GM12892 (cell line): Measurements from ENCODE around the gene UBXN6.

Source experiments
- DNase-seq: peaks from one replicate; pipeline ENCODE4 v3.0.0; 2011; ENCODE audit not compliant: insufficient read length
- FAIRE-seq: peaks from 2 replicates; lab custom pipeline; 2011; peaks lifted over from hg19 to GRCh38; lab: Jason Lieb, UNC
- POLR2A ChIP-seq: IDR thresholded peaks from 2 replicates; pipeline ENCODE4 v1.6.1; 2011; ENCODE audit warnings: low read depth, low read length, control low read depth
- POLR2AphosphoS5 ChIP-seq: IDR thresholded peaks from 2 replicates; pipeline ENCODE4 v1.6.1; 2011; ENCODE audit warnings: low read depth, low read length, control low read depth
- TAF1 ChIP-seq: IDR thresholded peaks from 2 replicates; pipeline ENCODE4 v1.6.1; 2011; ENCODE audit warnings: low read depth, mild to moderate bottlenecking, control low read depth, low read length, borderline replicate concordance

Gene UBXN6

DNA sequence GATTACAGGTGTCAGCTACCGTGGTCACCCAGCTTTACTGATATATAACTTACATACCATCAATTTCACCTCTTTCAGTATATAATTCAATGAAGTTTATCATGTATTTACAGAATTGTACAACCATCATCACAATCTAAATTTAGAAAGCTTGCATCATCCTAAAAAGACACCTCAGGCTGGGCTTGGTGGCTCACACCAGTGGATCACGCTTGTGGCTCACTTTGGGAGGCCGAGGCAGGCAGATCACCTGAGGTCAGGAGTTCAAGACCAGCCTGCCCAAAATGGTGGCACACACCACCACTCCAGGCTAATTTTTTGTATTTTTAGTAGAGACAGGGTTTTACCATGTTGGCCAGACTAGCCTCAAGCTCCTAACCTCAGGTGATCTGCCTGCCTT is 10.2 kb upstream of the UBXN6 start:
- FAIRE-seq, result no peak
- no peak for TF ChIP-seq POLR2A
- no peak for TF ChIP-seq TAF1
- no peak for TF ChIP-seq POLR2AphosphoS5
- DNase-seq, result no peak

DNA sequence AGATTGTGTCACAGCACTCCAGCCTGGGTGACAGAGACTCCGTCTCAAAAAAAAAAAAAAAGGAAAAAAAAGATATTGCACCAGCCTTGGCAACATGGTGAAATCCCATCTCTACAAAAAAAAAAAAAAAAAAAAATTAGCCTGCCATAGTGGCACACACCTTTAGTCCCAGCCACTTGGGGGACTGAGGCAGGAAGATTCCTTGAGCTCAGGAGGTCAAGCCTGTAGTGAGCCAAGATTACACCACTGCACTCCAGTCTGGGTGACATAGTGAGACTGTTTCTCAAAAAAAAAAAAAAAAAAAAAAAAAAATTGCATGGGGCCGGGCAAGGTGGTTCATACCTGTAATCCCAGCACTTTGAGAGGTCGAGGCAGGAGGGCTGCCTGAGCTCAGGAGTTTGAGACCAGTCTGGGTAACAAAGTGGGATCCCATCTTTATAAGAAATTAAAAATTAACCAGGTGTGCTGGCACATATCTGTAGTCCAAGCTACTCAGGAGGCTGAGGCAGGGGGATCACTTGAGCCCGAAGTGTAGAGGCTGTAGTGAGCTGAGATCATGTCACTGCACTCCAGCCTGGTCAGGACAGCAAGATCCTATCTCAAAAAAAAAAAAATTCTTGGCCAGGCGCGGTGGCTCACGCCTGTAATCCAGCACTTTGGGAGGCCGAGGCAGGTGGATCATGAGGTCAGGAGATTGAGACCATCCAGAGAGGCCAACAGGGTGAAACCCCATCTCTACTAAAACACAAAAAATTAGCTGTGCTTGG is 7.4 kb upstream of the UBXN6 start:
- TF ChIP-seq TAF1 (no peak), POLR2A (no peak), POLR2AphosphoS5 (no peak)
- DNase-seq (no peak), FAIRE-seq (no peak)

DNA sequence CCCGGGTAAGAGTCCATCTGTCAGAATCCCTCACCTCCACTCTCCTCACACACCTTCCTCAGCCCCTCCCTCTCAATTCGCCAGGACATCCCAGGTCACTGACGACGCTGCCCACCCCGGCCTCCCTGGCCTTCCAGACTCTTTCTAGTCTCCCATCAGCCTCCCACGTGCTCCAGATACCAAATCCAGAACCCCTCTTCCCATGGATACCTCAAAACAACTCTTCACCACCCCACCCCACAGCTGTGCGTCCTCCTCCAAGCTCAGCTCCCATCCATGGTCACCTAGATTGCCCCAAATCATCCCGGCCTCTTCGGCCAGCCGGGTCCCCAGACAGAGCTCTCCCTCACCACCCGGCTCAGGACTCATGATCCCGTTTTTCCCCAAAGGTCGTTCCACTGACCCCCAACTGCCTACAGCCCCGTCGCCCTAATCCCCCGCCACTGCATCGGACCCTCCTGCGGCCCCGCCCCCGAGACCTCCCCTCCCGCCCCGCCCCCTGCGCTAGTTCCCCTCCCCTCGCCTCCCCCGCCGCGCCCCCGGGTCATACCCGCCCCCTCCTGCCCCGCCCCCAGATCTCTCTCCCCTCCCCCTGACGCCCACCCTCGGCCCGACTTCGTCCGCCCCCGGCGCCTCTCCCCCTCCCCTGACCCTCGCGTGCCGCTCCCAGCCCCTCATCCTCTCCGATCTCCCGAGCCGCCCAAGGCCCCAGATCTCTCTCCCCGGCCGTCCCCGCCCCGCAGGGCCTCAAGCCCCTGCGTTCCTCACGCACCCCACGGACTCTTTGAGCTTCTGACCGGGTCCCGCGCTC is 546 bp downstream of the UBXN6 start:
- peak; percentile 66 for DNase-seq
- peak; percentile 76 for FAIRE-seq
- TF ChIP-seq POLR2A (no peak), TAF1 (no peak), POLR2AphosphoS5 (no peak)

- TF ChIP-seq POLR2AphosphoS5 (no peak), TAF1 (no peak), POLR2A (no peak)
- peak; percentile 61 for FAIRE-seq
- peak; percentile 32 for DNase-seq
These were observed 1.1 kb downstream of the UBXN6 start for GRCh38 chr19:4456476-4456842.

- TF ChIP-seq TAF1 (no peak), POLR2AphosphoS5 (no peak), POLR2A (no peak)
- peak; percentile 13 for DNase-seq
- no peak for FAIRE-seq
These were observed 1.7 kb downstream of the UBXN6 start for GRCh38 chr19:4455719-4456475.

DNA sequence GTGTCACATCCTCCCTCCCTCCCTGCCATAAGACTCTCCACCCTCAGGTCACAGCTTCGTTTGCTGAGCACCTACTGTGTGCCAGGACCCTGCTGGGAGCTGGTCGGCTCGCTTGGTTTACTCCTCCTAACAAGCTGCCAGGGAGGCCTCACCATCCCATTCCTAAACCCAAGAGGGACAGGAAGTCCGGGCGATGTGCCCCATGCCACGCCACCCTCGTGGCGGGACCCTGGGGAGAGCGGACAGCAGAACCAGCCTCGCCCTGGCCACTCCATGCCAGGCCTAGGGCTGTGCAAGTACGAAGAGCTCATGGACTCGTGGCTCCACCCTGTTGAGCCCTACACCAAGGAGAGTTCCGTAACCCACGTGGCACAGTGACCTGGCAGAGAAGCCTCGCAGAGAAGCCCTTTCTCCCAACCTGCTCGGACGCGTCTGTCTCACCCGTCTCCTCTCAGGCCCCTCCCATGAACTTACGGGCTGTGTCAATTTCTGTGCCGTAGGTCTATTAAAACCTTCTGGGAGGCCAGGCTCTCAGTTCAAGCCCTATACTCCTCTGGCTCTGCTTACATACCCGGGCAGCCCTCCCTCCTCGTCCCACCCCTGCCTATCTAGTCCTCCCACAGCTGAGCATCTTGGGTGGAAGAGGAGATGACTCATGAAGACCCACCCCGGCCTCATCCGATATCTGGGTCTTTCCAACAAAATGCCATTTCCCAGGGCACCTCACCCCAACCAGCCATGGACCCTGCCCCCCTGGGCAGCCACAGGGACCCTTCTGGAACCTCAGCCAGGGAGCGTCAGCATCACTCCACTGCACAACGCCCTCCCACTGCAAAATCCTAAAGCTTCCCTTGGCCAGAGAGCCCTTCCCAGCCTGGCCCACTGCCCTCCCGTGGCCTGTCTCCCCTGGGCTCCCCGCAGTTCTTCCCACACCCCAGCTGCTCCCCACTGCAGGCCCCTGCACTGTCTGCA is 2.6 kb downstream of the UBXN6 start:
- DNase-seq (no peak), FAIRE-seq (no peak)
- TF ChIP-seq TAF1 (no peak), POLR2AphosphoS5 (no peak), POLR2A (no peak)

DNA sequence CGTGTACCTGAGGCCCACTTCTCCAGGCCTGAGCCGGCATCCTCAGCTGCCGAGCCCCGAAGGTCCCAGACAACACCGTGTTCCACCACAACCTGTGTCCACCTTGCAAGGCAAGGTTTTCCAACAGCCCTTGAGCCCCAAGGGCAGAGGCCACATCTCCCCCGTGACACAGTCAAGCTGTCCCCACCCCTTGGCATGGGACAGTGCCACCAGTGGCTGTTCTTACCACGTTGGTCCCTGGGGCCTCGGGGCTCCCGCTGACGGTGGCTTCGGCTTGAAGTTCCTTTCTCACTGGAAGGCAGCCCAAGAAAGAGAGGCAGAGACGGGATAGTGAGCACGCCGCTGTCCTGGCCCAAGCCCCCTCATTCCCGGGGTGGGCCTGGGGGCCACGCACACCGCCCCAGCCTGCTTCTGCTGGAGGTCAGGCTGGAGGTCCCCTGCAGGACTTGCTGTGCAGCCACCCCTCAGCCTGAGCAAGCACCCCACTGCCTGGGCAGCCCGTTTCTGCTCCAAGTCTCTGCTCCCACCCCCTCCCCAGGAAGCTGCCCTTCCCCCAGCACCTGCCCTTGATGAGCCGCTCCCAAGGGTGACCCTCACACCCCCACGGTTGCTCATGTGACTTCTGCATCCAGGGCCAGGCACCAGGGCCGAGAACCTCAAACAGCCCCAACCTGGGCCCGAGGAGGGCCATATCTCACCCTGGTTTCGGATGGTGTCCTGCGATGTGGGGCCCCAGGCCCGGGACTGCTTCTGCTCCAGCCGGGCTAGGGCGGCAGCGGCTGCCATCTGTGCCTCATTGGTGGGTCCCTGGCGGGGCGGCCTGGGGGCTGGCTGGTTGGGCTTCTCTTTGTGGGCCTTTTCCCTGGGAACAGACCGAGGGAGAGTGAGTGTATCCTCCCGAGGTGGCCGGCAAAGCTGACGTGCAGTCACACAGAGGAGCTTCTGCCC is 4.1 kb downstream of the UBXN6 start:
- DNase-seq, result peak; percentile 19
- TF ChIP-seq POLR2AphosphoS5 (no peak), POLR2A (no peak), TAF1 (no peak)
- FAIRE-seq, result no peak

GRCh38 chr19:4452230-4452990 is 5.2 kb downstream of the UBXN6 start:
- TF ChIP-seq TAF1, result no peak
- TF ChIP-seq POLR2A, result no peak
- TF ChIP-seq POLR2AphosphoS5, result no peak
- FAIRE-seq, result no peak
- peak; percentile 15 for DNase-seq

DNA sequence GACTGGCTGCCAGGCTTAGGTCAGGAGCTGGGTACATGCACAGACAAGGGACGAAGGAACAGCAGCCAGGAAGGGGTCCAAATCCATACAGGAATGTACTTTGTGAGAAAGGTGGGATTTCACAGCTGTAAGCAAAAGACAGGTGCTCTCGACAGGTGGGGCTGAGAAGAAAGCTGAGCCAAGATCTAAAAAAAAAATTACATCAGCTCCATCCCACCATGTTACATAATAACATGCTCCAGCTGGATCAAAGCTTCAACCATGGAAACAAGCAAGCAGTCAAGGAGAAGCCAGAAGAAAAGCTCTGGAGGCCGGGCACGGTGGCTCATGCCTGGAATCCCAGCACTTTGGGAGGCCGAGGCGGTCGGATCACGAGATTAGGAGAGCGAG is 8.0 kb downstream of the UBXN6 start:
- no peak for DNase-seq
- TF ChIP-seq POLR2AphosphoS5, result no peak
- no peak for TF ChIP-seq POLR2A
- no peak for TF ChIP-seq TAF1
- FAIRE-seq, result no peak
